GM19397 (cell line): ENCODE measurements around the gene YIF1B.
"Not testable (repeated sequence)": the region's sequence is repeated elsewhere in the genome, so short reads cannot be mapped to it uniquely, and the experiment has no call there.

ENCODE experiments used
- ATAC-seq: cut with Tn5 transposase; IDR thresholded peaks from one replicate; pipeline ENCODE4 v1.9.1; 2021; ENCODE audit warnings: mild to moderate bottlenecking, moderate library complexity; ENCODE audit not compliant: unreplicated experiment

The YIF1B gene, protein sequence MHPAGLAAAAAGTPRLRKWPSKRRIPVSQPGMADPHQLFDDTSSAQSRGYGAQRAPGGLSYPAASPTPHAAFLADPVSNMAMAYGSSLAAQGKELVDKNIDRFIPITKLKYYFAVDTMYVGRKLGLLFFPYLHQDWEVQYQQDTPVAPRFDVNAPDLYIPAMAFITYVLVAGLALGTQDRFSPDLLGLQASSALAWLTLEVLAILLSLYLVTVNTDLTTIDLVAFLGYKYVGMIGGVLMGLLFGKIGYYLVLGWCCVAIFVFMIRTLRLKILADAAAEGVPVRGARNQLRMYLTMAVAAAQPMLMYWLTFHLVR

GRCh38 chr19:38315657-38316476 is at the start of gene YIF1B:
YIF1B (minus strand) TSS chr19:38315947; CDS start chr19:38315917, 30 bp downstream.
- peak; percentile 90 for ATAC-seq

GRCh38 chr19:38362946-38363688 is 47.4 kb upstream of the YIF1B start:
- ATAC-seq = not testable (repeated sequence)

- ATAC-seq = peak; percentile 25
Observed at GRCh38 chr19:38362076-38362945, 46.6 kb upstream of the YIF1B start.

DNA sequence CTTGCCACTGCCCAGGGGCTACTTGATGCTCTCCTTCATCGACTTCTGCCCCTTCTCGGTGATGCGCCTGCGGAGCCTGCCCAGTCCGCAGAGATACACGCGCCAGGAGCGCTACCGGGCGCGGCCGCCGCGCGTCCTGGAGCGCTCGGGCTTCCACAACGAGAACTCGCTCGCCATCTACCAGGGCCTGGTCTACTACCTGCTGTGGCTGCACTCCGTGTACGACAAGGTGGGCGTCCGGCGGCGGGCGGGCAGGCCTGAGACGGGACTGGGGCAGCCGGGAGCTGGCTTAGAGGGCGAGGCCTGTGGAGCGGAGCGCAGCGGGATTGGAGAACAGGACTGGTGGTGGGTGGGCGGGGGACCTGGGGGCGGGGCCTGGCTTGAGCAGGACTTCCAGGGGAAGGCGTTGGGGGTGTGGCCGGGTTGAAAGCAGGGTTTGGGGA is 45.9 kb upstream of the YIF1B start:
- peak; percentile 60 for ATAC-seq

DNA sequence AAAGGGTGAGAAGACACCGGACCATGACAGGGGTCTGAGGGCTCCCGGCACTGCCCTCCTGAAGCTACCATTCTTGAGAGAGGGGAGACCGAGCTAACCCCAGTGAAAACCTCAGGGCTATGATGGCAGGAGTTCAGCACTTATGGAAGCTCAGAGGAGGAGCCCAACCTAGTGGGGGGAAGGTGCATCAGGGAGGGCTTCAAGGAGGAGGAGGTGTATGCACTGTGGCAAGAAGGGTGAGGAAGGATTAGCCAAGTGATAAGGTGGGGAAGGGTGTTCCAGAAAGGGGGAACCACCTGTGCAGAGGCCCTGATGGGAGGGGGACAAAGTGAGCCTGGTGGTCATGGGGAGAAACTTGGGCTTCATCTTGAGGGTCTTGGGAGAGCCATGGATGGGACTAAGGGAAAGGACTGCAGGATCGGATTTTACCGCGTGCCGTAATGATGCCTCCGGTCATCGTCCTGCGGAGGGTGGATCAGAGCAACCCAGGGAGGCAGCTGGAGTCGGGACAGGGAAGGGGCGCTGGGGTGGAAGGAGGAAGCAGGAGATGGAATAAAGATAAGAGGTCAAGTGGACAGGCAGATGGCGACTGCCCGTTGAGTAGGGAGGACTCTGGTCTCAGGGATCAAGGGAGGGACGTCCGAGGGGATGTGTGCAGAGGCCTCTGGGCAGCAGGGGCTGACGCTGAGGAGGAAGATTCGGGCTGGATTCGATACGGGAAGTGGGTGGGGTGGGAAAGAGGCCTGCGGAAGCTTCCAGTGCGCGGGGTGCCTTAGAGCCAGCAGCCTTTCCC is 45.3 kb upstream of the YIF1B start:
- no peak for ATAC-seq

- ATAC-seq = no peak
Observed at GRCh38 chr19:38360351-38360750, 44.6 kb upstream of the YIF1B start.

DNA sequence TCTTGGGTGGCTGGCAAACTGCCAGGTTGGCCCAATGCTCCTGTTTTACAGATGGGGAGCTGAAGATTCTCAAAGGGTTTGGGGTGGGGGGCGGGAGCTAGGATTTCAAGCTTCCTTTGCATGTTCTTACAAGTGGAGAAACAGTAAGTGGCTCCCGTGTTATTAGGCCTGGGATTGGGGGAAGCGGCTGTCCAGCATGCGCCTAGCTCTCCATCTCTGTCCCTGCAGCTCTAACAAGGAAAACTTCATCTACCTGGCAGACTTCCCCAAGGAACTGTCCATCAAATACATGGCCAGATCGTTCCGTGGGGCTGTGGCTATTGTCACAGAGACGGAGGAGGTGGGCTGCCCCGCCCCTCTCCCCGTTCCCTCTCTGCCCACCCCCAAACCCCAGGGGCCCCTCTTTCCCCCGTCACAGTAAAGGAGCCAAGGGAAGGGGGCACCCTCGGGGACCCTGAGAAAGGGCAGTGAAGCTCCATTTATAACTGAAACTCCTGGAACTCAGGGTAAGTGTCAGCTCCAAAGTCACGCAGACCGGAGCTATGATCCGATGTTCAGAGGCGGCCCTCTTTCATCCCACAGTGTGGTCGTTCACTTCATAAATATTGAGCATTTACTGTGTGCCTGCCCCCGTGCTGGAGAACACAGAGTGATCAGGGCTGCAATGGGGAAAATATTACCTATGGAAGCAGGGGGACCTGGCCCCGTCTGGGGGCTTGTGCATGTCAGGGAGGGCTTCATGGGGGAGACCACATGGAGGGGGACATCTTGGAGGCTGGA is 43.7 kb upstream of the YIF1B start:
- ATAC-seq = no peak

GRCh38 chr19:38358071-38358470 is 42.3 kb upstream of the YIF1B start:
- no peak for ATAC-seq

DNA sequence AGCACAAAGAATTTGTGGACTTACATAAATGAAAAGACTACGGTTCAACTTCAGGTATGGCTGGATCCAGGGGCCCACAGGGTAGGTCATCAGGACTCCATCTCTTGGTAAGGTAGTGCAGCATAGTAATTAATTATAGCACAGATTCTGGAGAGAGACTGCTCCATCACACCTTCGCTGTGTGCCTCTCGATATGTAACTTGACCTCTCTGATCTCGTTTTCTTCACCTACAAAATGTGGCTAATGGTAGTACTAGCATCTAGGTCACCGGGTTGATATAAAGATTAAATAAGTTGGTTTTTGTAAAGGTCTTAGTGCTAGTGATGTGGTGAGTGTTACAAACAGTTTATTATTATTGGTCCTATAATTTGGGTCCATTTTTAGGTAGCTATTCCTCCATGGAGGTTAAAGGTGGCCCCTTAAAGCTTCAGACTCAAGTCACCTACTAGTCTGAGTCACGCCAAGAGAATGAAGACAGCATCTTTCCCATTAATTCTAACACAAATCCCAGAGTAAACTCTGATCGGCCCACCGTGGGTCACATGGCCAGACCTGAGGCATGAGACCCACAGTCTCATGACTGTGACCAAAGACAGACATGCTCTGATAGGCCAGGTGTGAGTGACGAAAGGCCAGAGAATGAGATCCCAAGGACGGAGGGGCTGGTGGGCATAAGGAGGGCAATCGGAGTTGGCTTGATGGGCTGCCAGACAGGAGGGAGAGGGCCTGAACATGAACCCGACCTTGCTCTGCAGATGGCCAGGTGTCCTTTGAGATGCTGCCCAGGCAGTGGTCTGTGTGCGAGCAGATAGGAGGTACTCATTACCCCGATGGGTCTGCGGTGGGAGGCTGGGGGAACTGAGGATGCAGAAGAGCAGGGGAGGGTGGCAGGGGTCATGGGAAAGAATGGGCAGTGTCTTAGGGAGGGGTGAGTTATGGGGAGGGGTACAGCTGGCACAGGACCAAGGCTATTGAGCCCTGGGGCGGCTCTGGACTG is 40.3 kb upstream of the YIF1B start:
- no peak for ATAC-seq

DNA sequence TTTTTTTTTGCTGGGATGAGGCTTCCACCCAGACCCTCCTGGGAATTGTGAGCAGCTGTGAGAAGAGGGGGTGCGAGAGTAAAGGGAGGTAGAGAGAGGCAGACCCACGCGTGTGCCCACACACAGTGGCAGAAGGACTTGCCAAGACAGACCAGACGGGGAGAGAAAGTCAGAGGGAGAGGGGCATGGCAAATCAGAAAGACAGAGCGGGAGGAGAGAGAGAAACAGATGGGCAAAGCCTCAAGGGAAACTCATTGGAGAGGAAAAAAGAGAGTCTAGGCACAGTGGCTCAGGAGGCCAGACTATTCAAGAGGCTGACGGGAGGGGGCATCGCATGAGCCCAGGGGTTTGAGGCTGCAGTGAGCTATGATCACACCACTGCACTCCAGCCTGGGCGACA is 36.9 kb upstream of the YIF1B start:
- no peak for ATAC-seq

DNA sequence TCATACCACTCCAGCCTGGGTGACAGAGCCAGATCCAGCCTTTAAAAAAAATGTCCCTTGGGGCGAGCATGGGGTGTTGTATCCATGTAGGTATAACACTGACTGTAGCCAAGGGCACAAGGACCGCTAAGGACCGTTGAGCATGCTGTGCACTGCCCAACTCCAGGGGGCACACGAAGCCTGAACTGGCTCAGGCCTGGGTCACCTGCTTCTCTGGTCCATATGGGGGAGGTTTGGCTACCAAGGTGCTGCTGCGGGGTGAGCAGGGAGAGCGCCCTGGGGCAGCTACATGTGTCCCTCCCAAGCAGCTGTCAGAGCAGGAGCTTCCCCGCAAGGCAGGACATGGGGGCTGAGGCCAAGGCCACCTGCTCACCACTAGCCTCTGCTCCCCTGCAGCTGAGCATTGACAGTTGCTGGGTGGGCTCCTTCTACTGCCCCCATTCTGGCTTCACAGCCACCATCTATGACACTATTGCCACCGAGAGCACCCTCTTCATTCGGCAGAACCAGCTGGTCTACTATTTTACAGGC is 36.2 kb upstream of the YIF1B start:
- no peak for ATAC-seq

GRCh38 chr19:38350883-38351282 is 35.1 kb upstream of the YIF1B start:
- no peak for ATAC-seq

DNA sequence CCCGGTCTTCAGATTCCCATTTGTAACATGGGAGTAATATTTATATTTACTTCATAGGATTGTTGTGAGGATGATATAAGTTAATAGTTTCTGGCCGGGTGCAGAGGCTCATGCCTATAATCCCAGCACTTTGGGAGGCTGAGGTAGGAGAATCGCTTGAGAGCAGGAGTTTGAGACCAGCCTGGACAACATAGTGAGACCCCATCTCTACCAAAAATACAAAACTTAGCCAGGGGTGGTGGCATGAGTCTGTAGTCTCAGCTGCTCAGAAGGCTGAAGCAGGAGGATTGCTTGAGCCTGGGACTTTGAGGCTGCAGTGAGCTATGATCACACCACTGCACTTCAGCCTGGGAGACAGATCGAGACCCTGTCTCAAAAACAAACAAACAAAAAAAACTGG is 31.1 kb upstream of the YIF1B start:
- ATAC-seq = no peak

- ATAC-seq = no peak
Observed at GRCh38 chr19:38340927-38341326, 25.2 kb upstream of the YIF1B start.

- ATAC-seq = not testable (repeated sequence)
Observed at GRCh38 chr19:38339011-38339410, 23.3 kb upstream of the YIF1B start.

DNA sequence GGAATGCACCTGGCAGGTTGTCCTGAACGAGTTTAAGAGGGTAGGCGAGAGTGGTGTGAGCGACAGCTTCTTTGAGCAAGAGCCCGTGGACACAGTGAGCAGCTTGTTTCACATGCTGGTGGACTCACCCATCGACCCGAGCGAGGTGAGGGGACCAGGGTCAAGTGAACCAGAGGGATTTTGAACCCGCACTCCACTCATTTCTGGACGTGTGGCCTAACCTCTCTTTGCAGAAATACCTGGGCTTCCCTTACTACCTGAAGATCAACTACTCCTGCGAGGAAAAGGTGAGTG is 21.6 kb upstream of the YIF1B start:
- no peak for ATAC-seq

- peak; percentile 41 for ATAC-seq
Observed at GRCh38 chr19:38336638-38337359, 21.1 kb upstream of the YIF1B start.
